ENCODE data around the gene CIDEC. TPM values are rescaled to one million over a fixed set of nuclear protein-coding genes. Genes with fewer than 3 reads are reported as not detected.
"Not testable (repeated sequence)": the region's sequence is repeated elsewhere in the genome, so short reads cannot be mapped to it uniquely, and the experiment has no call there.

The CIDEC gene
- total and polyA plus RNA-seq, 2 donors from 2014 or later = not detected

GRCh38 chr3:9869955-9870354 lies 10.1 kb downstream of the CIDEC start:
- TF ChIP-seq CTCF (IDR thresholded peaks at IDR 0.05; ENCODE audit: borderline replicate concordance, extremely low read depth, insufficient read depth) = no peak
- H3K9ac ChIP-seq (ENCODE audit: low read length in 3 of 3) = no peak overlapping the region
- no peaks in the 10 kb centered on the region for H3K27me3 ChIP-seq (ENCODE audit: control insufficient read depth, insufficient read depth, low read length)
- no peak overlapping the region for H3K27ac ChIP-seq (ENCODE audit: low read depth in 2 of 2, low read length in 2 of 2)
- H3K9me3 ChIP-seq (ENCODE audit: control insufficient read depth in 2 of 3, insufficient read depth in 1 of 3, low read length in 3 of 3) = no peaks in the 10 kb centered on the region
- H3K4me1 ChIP-seq (ENCODE audit: control insufficient read depth in 2 of 3, insufficient read depth in 2 of 3, low read depth in 1 of 3, low read length in 3 of 3) = no peaks in the 10 kb centered on the region
- intact Hi-C loops (cut with DNase I) = no loop called here
- H3K4me3 ChIP-seq (ENCODE audit: low read length in 3 of 3) = no peak overlapping the region
- no peak for FAIRE-seq
- no peak for DNase-seq
- H3K36me3 ChIP-seq (ENCODE audit: control insufficient read depth in 2 of 3, insufficient read depth in 3 of 3, low read length in 3 of 3) = no peaks in the 10 kb centered on the region

GRCh38 chr3:9867106-9867505 lies 12.9 kb downstream of the CIDEC start:
- DNase-seq (no peak), FAIRE-seq (no peak)
- Histone ChIP-seq H3K4me1 (ENCODE audit: control insufficient read depth in 2 of 3, insufficient read depth in 2 of 3, low read depth in 1 of 3, low read length in 3 of 3) (no peaks in the 10 kb centered on the region), H3K4me3 (ENCODE audit: low read length in 3 of 3) (no peak overlapping the region), H3K27me3 (ENCODE audit: control insufficient read depth, insufficient read depth, low read length) (no peaks in the 10 kb centered on the region), H3K9ac (ENCODE audit: low read length in 3 of 3) (no peak overlapping the region), H3K9me3 (ENCODE audit: control insufficient read depth in 2 of 3, insufficient read depth in 1 of 3, low read length in 3 of 3) (no peaks in the 10 kb centered on the region), H3K27ac (ENCODE audit: low read depth in 2 of 2, low read length in 2 of 2) (no peak overlapping the region), H3K36me3 (ENCODE audit: control insufficient read depth in 2 of 3, insufficient read depth in 3 of 3, low read length in 3 of 3) (no peaks in the 10 kb centered on the region)
- TF ChIP-seq CTCF (IDR thresholded peaks at IDR 0.05; ENCODE audit: borderline replicate concordance, extremely low read depth, insufficient read depth) = no peak
- intact Hi-C loops (cut with DNase I) = no loop called here

GRCh38 chr3:9866639-9867038 lies 13.4 kb downstream of the CIDEC start:
- no peak overlapping the region for H3K9ac ChIP-seq (ENCODE audit: low read length in 3 of 3)
- intact Hi-C loops (cut with DNase I) = no loop called here
- H3K27me3 ChIP-seq (ENCODE audit: control insufficient read depth, insufficient read depth, low read length) = no peaks in the 10 kb centered on the region
- no peak overlapping the region for H3K4me3 ChIP-seq (ENCODE audit: low read length in 3 of 3)
- H3K4me1 ChIP-seq (ENCODE audit: control insufficient read depth in 2 of 3, insufficient read depth in 2 of 3, low read depth in 1 of 3, low read length in 3 of 3) = no peaks in the 10 kb centered on the region
- TF ChIP-seq CTCF (IDR thresholded peaks at IDR 0.05; ENCODE audit: borderline replicate concordance, extremely low read depth, insufficient read depth) = no peak
- FAIRE-seq (no peak), DNase-seq (no peak)
- no peaks in the 10 kb centered on the region for H3K36me3 ChIP-seq (ENCODE audit: control insufficient read depth in 2 of 3, insufficient read depth in 3 of 3, low read length in 3 of 3)
- H3K27ac ChIP-seq (ENCODE audit: low read depth in 2 of 2, low read length in 2 of 2) = no peak overlapping the region
- no peaks in the 10 kb centered on the region for H3K9me3 ChIP-seq (ENCODE audit: control insufficient read depth in 2 of 3, insufficient read depth in 1 of 3, low read length in 3 of 3)

- H3K9ac ChIP-seq (ENCODE audit: low read length in 3 of 3); H3K27me3 ChIP-seq (ENCODE audit: control insufficient read depth, insufficient read depth, low read length); H3K4me3 ChIP-seq (ENCODE audit: low read length in 3 of 3); H3K9me3 ChIP-seq (ENCODE audit: control insufficient read depth in 2 of 3, insufficient read depth in 1 of 3, low read length in 3 of 3); DNase-seq; H3K4me1 ChIP-seq (ENCODE audit: control insufficient read depth in 2 of 3, insufficient read depth in 2 of 3, low read depth in 1 of 3, low read length in 3 of 3); intact Hi-C loops (cut with DNase I); H3K27ac ChIP-seq (ENCODE audit: low read depth in 2 of 2, low read length in 2 of 2); FAIRE-seq; H3K36me3 ChIP-seq (ENCODE audit: control insufficient read depth in 2 of 3, insufficient read depth in 3 of 3, low read length in 3 of 3): not testable (repeated sequence)
Observed at GRCh38 chr3:9865125-9865637, 14.9 kb downstream of the CIDEC start.
